Naive B cell (primary cell): ENCODE data around the gene PDE9A. TPM values are rescaled to one million over a fixed set of nuclear protein-coding genes. Genes with fewer than 3 reads are reported as not detected.

ENCODE experiments used
- ATAC-seq, 2 donors: fragments of 150-1000 bp; cut with Tn5 transposase; 2 replicates each; pipeline ENCODE4 v1.10.0; 2021; ENCODE audit warnings: low read depth in 2 of 2, mild to moderate bottlenecking in 2 of 2, moderate library complexity in 2 of 2
- DNase-seq: peaks from one replicate; pipeline ENCODE4 v3.0.0; 2022
- H3K27ac Mint-ChIP-seq, 6 donors: one replicate each; pipeline ENCODE4 v1.8.0; 2020 to 2022; ENCODE audit warnings: mild to moderate bottlenecking in 6 of 6, mixed read lengths in 6 of 6, moderate library complexity in 5 of 6, inconsistent platforms in 2 of 6
- H3K27me3 Mint-ChIP-seq, 3 donors: one replicate each; pipeline ENCODE4 v1.8.0; 2021 to 2022; ENCODE audit warnings: mixed read lengths in 3 of 3, mild to moderate bottlenecking in 1 of 3
- H3K36me3 Mint-ChIP-seq, 2 donors: one replicate each; pipeline ENCODE4 v1.8.0; 2020 to 2022; ENCODE audit warnings: mixed read lengths in 2 of 2, inconsistent platforms in 1 of 2, mild to moderate bottlenecking in 1 of 2
- H3K4me1 Mint-ChIP-seq, 3 donors: one replicate each; pipeline ENCODE4 v1.8.0; 2020 to 2022; ENCODE audit warnings: mixed read lengths in 3 of 3, inconsistent platforms in 1 of 3, mild to moderate bottlenecking in 1 of 3, moderate library complexity in 1 of 3
- H3K4me3 Mint-ChIP-seq, 8 donors: one replicate each; pipeline ENCODE4 v1.8.0; 2020 to 2022; ENCODE audit warnings: mild to moderate bottlenecking in 8 of 8, mixed read lengths in 8 of 8, moderate library complexity in 8 of 8, inconsistent platforms in 2 of 8
- H3K9me3 Mint-ChIP-seq, 7 donors: one replicate each; pipeline ENCODE4 v1.8.0; 2020 to 2022; ENCODE audit warnings: mixed read lengths in 7 of 7, mild to moderate bottlenecking in 5 of 7, inconsistent platforms in 2 of 7, moderate library complexity in 1 of 7
- polyA plus RNA-seq, 6 donors: library from polyadenylated mRNA; unstranded; fragments of 300-500 nt; fragmentation: Illumina TruSeq; gene quantifications; one replicate each; pipeline ENCODE4 v1.2.3, GENCODE V29; 2021; ENCODE audit warnings: low read depth in 6 of 6

PDE9A gene
- polyA plus RNA-seq, 6 donors from 2014 or later = 0.26 to 1.5 (median 0.79) TPM; not detected in 1

GRCh38 chr21:42769183-42769819, 115.9 kb downstream of the PDE9A start:
- ATAC-seq = no peak
- H3K4me1 Mint-ChIP-seq = peaks cover 0 to 4% (median under 1%) of the 10 kb centered on the region in 3 donors
- no peak overlapping the region for H3K4me3 Mint-ChIP-seq
- H3K9me3 Mint-ChIP-seq = peaks cover 0 to 2% (median 0%) of the 10 kb centered on the region in 7 donors
- no peaks in the 10 kb centered on the region for H3K27me3 Mint-ChIP-seq
- peak overlapping the region in 1 of 6 donors; percentile 71 for H3K27ac Mint-ChIP-seq
- H3K36me3 Mint-ChIP-seq = no peaks in the 10 kb centered on the region
- no peak for DNase-seq

- H3K27ac Mint-ChIP-seq = peak overlapping the region in 1 of 6 donors; percentile 36
- no peaks in the 10 kb centered on the region for H3K36me3 Mint-ChIP-seq
- ATAC-seq = no peak
- no peak overlapping the region for H3K4me3 Mint-ChIP-seq
- no peak for DNase-seq
- no peaks in the 10 kb centered on the region for H3K27me3 Mint-ChIP-seq
- H3K4me1 Mint-ChIP-seq = peaks cover 0 to 4% (median 0%) of the 10 kb centered on the region in 3 donors
- H3K9me3 Mint-ChIP-seq = peaks cover 0 to 2% (median 0%) of the 10 kb centered on the region in 7 donors
Observed at GRCh38 chr21:42769820-42770716, 116.6 kb downstream of the PDE9A start.

- H3K27me3 Mint-ChIP-seq = no peaks in the 10 kb centered on the region
- ATAC-seq (no peak), DNase-seq (no peak)
- H3K9me3 Mint-ChIP-seq = peaks cover 0 to 2% (median 0%) of the 10 kb centered on the region in 7 donors
- peaks cover 0 to 4% (median 0%) of the 10 kb centered on the region in 3 donors for H3K4me1 Mint-ChIP-seq
- no peaks in the 10 kb centered on the region for H3K36me3 Mint-ChIP-seq
- no peak overlapping the region for H3K27ac Mint-ChIP-seq
- H3K4me3 Mint-ChIP-seq = no peak overlapping the region
Observed at GRCh38 chr21:42770717-42771502, 117.5 kb downstream of the PDE9A start.

GRCh38 chr21:42771503-42771805, 118.0 kb downstream of the PDE9A start:
- no peak for ATAC-seq
- Mint-ChIP-seq H3K27me3 (peaks cover 0 to 3% (median 0%) of the 10 kb centered on the region in 3 donors), H3K4me1 (peaks cover 0 to 4% (median 0%) of the 10 kb centered on the region in 3 donors), H3K4me3 (no peak overlapping the region), H3K27ac (no peak overlapping the region), H3K36me3 (no peaks in the 10 kb centered on the region), H3K9me3 (peaks cover 0 to 2% (median 0%) of the 10 kb centered on the region in 7 donors)
- DNase-seq = no peak

GRCh38 chr21:42775123-42775522, 121.7 kb downstream of the PDE9A start:
- peak overlapping the region in 1 of 6 donors; percentile 88 for H3K27ac Mint-ChIP-seq
- peaks cover 0 to 16% (median 6%) of the 10 kb centered on the region in 3 donors for H3K27me3 Mint-ChIP-seq
- H3K4me3 Mint-ChIP-seq = no peak overlapping the region
- H3K4me1 Mint-ChIP-seq = peaks cover 6 to 12% (median 8%) of the 10 kb centered on the region in 3 donors
- H3K9me3 Mint-ChIP-seq = peaks cover 0 to 2% (median 0%) of the 10 kb centered on the region in 7 donors
- no peaks in the 10 kb centered on the region for H3K36me3 Mint-ChIP-seq
- DNase-seq = no peak
- no peak for ATAC-seq

GRCh38 chr21:42775891-42776290, 122.5 kb downstream of the PDE9A start:
- peak overlapping the region in 2 of 6 donors; percentile 68 to 88 for H3K27ac Mint-ChIP-seq
- ATAC-seq (no peak), DNase-seq (no peak)
- peaks cover 0 to 23% (median 12%) of the 10 kb centered on the region in 3 donors for H3K27me3 Mint-ChIP-seq
- H3K9me3 Mint-ChIP-seq = peaks cover 0 to 2% (median 0%) of the 10 kb centered on the region in 7 donors
- peaks cover 14 to 20% (median 14%) of the 10 kb centered on the region in 3 donors for H3K4me1 Mint-ChIP-seq
- H3K4me3 Mint-ChIP-seq = no peak overlapping the region
- H3K36me3 Mint-ChIP-seq = no peaks in the 10 kb centered on the region

- DNase-seq (no peak), ATAC-seq (peak; percentile 25 to 60)
- H3K4me3 Mint-ChIP-seq = no peak overlapping the region
- no peaks in the 10 kb centered on the region for H3K36me3 Mint-ChIP-seq
- H3K9me3 Mint-ChIP-seq = peaks cover 0 to 2% (median 0%) of the 10 kb centered on the region in 7 donors
- peak overlapping the region; percentile 74 to 96 (median 90) for H3K27ac Mint-ChIP-seq
- peaks cover 3 to 36% (median 25%) of the 10 kb centered on the region in 3 donors for H3K27me3 Mint-ChIP-seq
- peaks cover 21 to 32% (median 26%) of the 10 kb centered on the region in 3 donors for H3K4me1 Mint-ChIP-seq
Observed at GRCh38 chr21:42777064-42777756, 123.8 kb downstream of the PDE9A start.

- Mint-ChIP-seq H3K9me3 (no peaks in the 10 kb centered on the region), H3K36me3 (no peaks in the 10 kb centered on the region), H3K4me1 (peaks cover 22 to 39% (median 32%) of the 10 kb centered on the region in 3 donors), H3K4me3 (peak overlapping the region in 5 of 8 donors; percentile 24 to 84 (median 45)), H3K27ac (peak overlapping the region; percentile 87 to 96 (median 90)), H3K27me3 (peaks cover 3 to 40% (median 31%) of the 10 kb centered on the region in 3 donors)
- peak; percentile 90 for ATAC-seq
- peak; percentile 64 for DNase-seq
Observed at GRCh38 chr21:42777757-42778344, 124.4 kb downstream of the PDE9A start.

GRCh38 chr21:42779431-42779861, 126.0 kb downstream of the PDE9A start:
- ATAC-seq (no peak), DNase-seq (no peak)
- Mint-ChIP-seq H3K9me3 (no peaks in the 10 kb centered on the region), H3K36me3 (no peaks in the 10 kb centered on the region), H3K27ac (peak overlapping the region in 5 of 6 donors; percentile 14 to 99 (median 70)), H3K4me3 (no peak overlapping the region), H3K4me1 (peaks cover 38 to 54% (median 45%) of the 10 kb centered on the region in 3 donors), H3K27me3 (peaks cover 3 to 40% (median 32%) of the 10 kb centered on the region in 3 donors)

- H3K9me3 Mint-ChIP-seq = no peaks in the 10 kb centered on the region
- H3K27me3 Mint-ChIP-seq = peaks cover 3 to 40% (median 32%) of the 10 kb centered on the region in 3 donors
- DNase-seq (no peak), ATAC-seq (no peak)
- H3K4me3 Mint-ChIP-seq = peak overlapping the region in 5 of 8 donors; percentile 27 to 91 (median 67)
- H3K4me1 Mint-ChIP-seq = peaks cover 47 to 63% (median 52%) of the 10 kb centered on the region in 3 donors
- no peaks in the 10 kb centered on the region for H3K36me3 Mint-ChIP-seq
- H3K27ac Mint-ChIP-seq = peak overlapping the region; percentile 10 to 99 (median 74)
Observed at GRCh38 chr21:42780617-42781016, 127.2 kb downstream of the PDE9A start.

GRCh38 chr21:42781150-42781970, 127.9 kb downstream of the PDE9A start:
- Mint-ChIP-seq H3K4me1 (peaks cover 47 to 64% (median 52%) of the 10 kb centered on the region in 3 donors), H3K27ac (peak overlapping the region in 5 of 6 donors; percentile 33 to 99 (median 54)), H3K4me3 (peak overlapping the region in 6 of 8 donors; percentile 21 to 91 (median 60)), H3K27me3 (peaks cover 3 to 37% (median 32%) of the 10 kb centered on the region in 3 donors), H3K9me3 (no peaks in the 10 kb centered on the region), H3K36me3 (no peaks in the 10 kb centered on the region)
- ATAC-seq (no peak), DNase-seq (no peak)
